ENCODE results near the gene SORBS2.

SORBS2 gene

DNA sequence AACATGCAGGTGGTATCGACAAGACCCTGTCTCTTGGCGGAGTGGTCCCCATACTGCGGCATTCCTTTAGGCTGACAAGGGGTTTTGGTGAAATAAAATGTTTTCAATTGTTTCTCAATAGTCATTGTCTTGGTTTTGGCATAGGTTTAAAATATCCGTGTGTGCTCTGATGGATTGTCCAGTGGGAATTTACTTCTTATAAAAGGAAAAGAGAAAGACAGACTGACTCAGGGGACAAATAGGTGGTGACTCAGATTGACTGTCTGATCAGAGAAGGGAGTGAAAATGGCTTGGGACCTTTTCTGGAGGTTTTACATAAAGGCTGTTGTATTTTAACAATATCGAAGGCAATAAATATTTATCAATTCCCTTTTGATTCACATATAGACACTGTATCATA lies 129.8 kb downstream of the SORBS2 start:
- Histone ChIP-seq H3K27me3 (ENCODE audit: insufficient read depth, poor library complexity, severe bottlenecking) (no peaks in the 10 kb centered on the region), H3K4me1 (ENCODE audit: insufficient read depth, poor library complexity, severe bottlenecking) (peaks cover 10% of the 10 kb centered on the region), H3K9me3 (ENCODE audit: severe bottlenecking) (no peaks in the 10 kb centered on the region), H3K36me3 (ENCODE audit: low read depth) (no peaks in the 10 kb centered on the region), H3K27ac (ENCODE audit: poor library complexity, severe bottlenecking) (peak overlapping the region; percentile 41), H3K4me3 (ENCODE audit: severe bottlenecking) (no peak overlapping the region)
- TF ChIP-seq, protein P1, sequence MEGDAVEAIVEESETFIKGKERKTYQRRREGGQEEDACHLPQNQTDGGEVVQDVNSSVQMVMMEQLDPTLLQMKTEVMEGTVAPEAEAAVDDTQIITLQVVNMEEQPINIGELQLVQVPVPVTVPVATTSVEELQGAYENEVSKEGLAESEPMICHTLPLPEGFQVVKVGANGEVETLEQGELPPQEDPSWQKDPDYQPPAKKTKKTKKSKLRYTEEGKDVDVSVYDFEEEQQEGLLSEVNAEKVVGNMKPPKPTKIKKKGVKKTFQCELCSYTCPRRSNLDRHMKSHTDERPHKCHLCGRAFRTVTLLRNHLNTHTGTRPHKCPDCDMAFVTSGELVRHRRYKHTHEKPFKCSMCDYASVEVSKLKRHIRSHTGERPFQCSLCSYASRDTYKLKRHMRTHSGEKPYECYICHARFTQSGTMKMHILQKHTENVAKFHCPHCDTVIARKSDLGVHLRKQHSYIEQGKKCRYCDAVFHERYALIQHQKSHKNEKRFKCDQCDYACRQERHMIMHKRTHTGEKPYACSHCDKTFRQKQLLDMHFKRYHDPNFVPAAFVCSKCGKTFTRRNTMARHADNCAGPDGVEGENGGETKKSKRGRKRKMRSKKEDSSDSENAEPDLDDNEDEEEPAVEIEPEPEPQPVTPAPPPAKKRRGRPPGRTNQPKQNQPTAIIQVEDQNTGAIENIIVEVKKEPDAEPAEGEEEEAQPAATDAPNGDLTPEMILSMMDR (IDR thresholded peaks at IDR 0.05; ENCODE audit: poor library complexity, severe bottlenecking) = no peak
- ATAC-seq (ENCODE audit: low read depth) = peak; percentile 91
- DNase-seq (ENCODE audit: low spot score) = no peak

DNA sequence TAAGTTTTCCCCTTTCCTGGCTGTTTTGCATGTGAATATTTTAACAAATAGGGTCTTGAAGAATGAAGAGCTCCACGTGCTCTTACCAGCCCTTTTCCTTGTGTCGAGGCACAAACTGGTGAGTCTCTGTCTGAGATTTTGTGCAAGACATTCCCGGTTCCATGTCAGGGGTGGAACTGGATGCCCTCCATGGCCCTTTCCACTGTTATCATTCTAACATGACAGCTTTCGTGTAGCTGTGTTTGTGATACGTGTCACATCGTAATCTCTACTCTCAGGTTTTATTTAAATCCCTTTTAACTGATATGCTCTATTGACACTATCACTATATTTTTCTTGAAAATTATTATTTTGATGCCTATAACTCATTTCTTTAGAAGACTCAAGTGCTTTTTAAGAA lies 130.4 kb downstream of the SORBS2 start:
- DNase-seq (ENCODE audit: low spot score) = no peak
- ATAC-seq (ENCODE audit: low read depth) = no peak
- H3K9me3 ChIP-seq (ENCODE audit: severe bottlenecking) = no peaks in the 10 kb centered on the region
- no peaks in the 10 kb centered on the region for H3K36me3 ChIP-seq (ENCODE audit: low read depth)
- no peak overlapping the region for H3K4me3 ChIP-seq (ENCODE audit: severe bottlenecking)
- no peaks in the 10 kb centered on the region for H3K27me3 ChIP-seq (ENCODE audit: insufficient read depth, poor library complexity, severe bottlenecking)
- H3K27ac ChIP-seq (ENCODE audit: poor library complexity, severe bottlenecking) = peak overlapping the region; percentile 41
- TF ChIP-seq, protein P1 (IDR thresholded peaks at IDR 0.05; ENCODE audit: poor library complexity, severe bottlenecking) = no peak
- peaks cover 10% of the 10 kb centered on the region for H3K4me1 ChIP-seq (ENCODE audit: insufficient read depth, poor library complexity, severe bottlenecking)

DNA sequence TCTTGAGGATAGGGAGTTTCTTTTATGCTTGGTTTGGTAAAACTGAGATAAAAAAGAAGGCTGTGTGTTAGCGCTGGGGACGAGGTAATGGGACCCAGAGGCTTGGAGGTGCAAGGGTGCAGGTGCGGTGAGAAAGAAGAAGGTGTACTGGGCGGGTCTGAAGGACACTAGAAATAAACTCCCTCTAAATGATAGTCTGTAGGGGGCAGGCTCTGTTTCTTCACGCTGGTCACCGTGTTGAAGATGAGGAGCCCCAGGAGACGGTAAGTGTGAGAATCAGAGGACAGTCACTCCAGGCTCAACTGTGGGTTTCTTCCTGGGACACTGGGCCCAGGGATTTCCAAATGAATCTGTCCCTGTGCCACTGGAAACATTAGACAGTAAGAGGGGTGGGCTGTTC lies 131.4 kb downstream of the SORBS2 start:
- Histone ChIP-seq H3K4me3 (ENCODE audit: severe bottlenecking) (no peak overlapping the region), H3K27ac (ENCODE audit: poor library complexity, severe bottlenecking) (no peak overlapping the region), H3K36me3 (ENCODE audit: low read depth) (no peaks in the 10 kb centered on the region), H3K4me1 (ENCODE audit: insufficient read depth, poor library complexity, severe bottlenecking) (peaks cover 10% of the 10 kb centered on the region), H3K9me3 (ENCODE audit: severe bottlenecking) (no peaks in the 10 kb centered on the region), H3K27me3 (ENCODE audit: insufficient read depth, poor library complexity, severe bottlenecking) (no peaks in the 10 kb centered on the region)
- TF ChIP-seq, protein P1 (IDR thresholded peaks at IDR 0.05; ENCODE audit: poor library complexity, severe bottlenecking) = no peak
- DNase-seq (ENCODE audit: low spot score) (no peak), ATAC-seq (ENCODE audit: low read depth) (no peak)

DNA sequence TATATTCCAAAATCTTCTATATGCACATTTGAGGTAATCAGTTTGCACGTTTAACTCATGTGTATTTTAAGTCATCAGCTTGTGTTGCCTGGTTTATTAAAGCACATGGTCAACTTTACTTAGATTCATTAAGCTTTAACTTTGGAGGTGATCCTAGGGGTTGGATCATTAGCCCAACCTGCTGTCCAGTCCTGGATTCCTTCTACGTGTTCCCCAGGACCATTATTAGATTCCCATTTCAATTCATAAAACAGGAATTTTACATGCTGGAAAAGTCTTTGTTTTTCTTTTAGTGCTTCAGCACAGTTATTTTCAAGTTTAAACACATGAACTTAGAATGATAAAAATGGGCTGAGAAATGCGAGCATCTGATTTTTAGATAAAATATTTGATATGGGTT lies 132.5 kb downstream of the SORBS2 start:
- no peak overlapping the region for H3K4me3 ChIP-seq (ENCODE audit: severe bottlenecking)
- H3K9me3 ChIP-seq (ENCODE audit: severe bottlenecking) = no peaks in the 10 kb centered on the region
- H3K36me3 ChIP-seq (ENCODE audit: low read depth) = no peaks in the 10 kb centered on the region
- H3K4me1 ChIP-seq (ENCODE audit: insufficient read depth, poor library complexity, severe bottlenecking) = peaks cover 10% of the 10 kb centered on the region
- no peak overlapping the region for H3K27ac ChIP-seq (ENCODE audit: poor library complexity, severe bottlenecking)
- no peak for DNase-seq (ENCODE audit: low spot score)
- ATAC-seq (ENCODE audit: low read depth) = no peak
- TF ChIP-seq, protein P1 (IDR thresholded peaks at IDR 0.05; ENCODE audit: poor library complexity, severe bottlenecking) = no peak
- H3K27me3 ChIP-seq (ENCODE audit: insufficient read depth, poor library complexity, severe bottlenecking) = no peaks in the 10 kb centered on the region

DNA sequence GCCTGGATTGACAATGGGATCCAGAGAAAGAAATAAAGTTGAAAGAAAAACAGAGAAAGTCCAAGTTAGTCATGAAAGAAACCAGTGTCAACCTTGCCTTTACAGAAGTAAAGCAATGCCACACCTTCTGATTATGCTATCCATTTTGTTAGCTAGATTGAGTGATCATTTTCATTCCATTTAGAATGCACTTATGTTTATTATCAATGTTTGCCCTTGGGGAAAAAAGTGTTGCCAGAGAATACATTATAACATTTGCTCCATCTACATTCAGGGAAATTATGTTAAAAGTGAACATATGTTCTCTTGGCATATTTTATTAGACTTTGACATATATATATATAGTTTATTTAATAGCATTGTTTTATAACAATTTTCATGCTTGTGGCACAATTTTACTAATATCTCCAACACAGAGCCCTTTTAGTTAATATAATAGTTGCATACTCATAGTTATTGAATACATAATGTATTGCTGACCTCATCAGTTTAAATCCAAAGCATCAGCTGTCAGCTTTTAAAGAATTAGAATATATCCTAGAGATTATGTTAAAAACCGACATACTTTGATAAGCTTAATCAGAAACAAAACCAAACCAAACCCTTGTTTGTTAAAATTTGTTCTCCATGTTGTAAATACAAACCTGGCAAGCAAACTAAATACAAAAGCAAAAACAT lies 134.2 kb downstream of the SORBS2 start:
- Histone ChIP-seq H3K27me3 (ENCODE audit: insufficient read depth, poor library complexity, severe bottlenecking) (no peaks in the 10 kb centered on the region), H3K9me3 (ENCODE audit: severe bottlenecking) (no peaks in the 10 kb centered on the region), H3K36me3 (ENCODE audit: low read depth) (no peaks in the 10 kb centered on the region), H3K4me3 (ENCODE audit: severe bottlenecking) (no peak overlapping the region), H3K27ac (ENCODE audit: poor library complexity, severe bottlenecking) (no peak overlapping the region), H3K4me1 (ENCODE audit: insufficient read depth, poor library complexity, severe bottlenecking) (peaks cover 10% of the 10 kb centered on the region)
- TF ChIP-seq, protein P1 (IDR thresholded peaks at IDR 0.05; ENCODE audit: poor library complexity, severe bottlenecking) = no peak
- no peak for ATAC-seq (ENCODE audit: low read depth)
- no peak for DNase-seq (ENCODE audit: low spot score)

Data from RWPE2 (cell line).